Islet precursor cell (in vitro differentiated cells): ENCODE measurements around the gene FOXD4L4.
"Not testable (repeated sequence)": the region's sequence is repeated elsewhere in the genome, so short reads cannot be mapped to it uniquely, and the experiment has no call there.

Source experiments
- DNase-seq: peaks from one replicate; pipeline ENCODE4 v3.0.0-alpha.2; 2018

FOXD4L4 gene

DNA sequence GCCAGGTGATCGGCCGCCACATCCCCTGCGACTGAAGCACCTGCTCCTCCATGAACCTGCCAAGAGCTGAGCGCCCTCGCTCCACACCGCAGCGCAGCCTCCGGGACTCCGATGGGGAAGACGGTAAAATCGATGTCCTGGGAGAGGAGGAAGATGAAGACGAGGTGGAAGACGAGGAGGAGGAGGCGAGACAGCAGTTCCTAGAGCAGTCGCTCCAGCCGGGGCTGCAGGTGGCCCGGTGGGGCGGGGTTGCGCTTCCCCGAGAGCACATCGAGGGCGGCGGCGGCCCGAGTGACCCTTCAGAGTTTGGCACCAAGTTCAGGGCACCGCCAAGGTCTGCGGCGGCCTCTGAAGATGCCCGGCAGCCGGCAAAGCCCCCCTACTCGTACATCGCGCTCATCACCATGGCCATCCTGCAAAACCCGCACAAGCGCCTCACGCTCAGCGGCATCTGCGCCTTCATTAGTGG is at the start of gene FOXD4L4:
Gene FOXD4L4 (plus strand): TSS at position 51 of the 469 bp plus-strand sequence. CDS start 0 bp downstream, at position 51.
- DNase-seq = not testable (repeated sequence)

DNA sequence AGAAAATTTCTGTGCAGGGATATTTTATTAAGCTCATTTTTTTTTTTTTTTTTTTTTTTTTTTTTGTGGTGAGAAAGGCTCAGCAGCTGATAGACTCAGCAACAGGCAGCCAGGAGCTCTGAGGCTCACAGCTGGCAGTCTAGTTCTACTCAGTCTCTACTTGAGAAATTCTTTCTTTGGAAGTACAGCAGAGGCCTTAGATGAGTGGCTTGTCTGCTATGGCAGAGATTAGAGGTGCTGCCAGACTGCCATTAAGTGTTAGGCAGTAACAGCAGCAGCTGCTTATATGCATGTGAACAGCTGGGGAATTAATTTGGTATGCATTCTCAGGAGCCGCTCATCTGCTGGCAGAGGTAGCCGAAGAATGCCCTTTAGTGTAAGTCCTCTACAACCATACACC is 33.4 kb upstream of the FOXD4L4 start:
- DNase-seq = not testable (repeated sequence)

DNA sequence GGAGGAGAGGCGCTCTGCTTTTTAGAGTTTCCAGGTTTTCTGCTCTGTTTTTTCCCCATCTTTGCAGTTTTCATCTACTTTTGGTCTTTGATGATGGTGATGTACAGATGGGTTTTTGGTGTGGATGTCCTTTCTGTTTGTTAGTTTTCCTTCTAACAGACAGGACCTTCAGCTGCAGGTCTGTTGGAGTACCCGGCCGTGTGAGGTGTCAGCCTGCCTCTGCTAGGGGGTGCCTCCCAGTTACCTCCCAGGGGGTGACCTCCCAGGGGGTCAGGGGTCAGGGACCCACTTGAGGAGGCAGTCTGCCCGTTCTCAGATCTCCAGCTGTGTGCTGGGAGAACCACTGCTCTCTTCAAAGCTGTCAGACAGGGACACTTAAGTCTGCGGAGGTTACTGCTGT is 22.5 kb upstream of the FOXD4L4 start:
- not testable (repeated sequence) for DNase-seq

DNA sequence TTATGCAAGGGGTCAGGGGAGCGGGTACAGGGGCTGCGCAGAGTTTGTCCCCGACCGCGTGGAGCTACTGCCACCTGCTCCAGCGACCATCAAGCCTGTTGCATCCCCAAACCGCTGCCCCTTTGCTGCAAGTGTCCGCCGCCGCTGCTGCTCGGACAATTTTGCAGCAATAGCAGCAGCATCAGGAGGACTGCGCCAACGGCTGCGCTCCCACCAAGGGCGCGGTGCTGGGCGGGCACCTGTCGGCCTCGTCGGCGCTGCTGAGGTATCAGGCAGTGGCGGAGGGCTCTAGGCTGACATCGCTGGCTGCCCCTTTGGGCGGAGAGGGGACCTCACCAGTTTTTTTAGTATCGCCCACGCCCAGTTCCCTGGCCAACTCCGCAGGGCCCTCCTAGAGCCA is 1.2 kb downstream of the FOXD4L4 start:
- not testable (repeated sequence) for DNase-seq
